ENCODE data around the gene MROH2B.

MROH2B gene

GRCh38 chr5:40962207-40962955 lies 108.8 kb downstream of the MROH2B start:
- DNase-seq: no peak

- DNase-seq: no peak
These were observed 111.1 kb downstream of the MROH2B start for GRCh38 chr5:40960037-40960436.

- DNase-seq: no peak
These were observed 112.3 kb downstream of the MROH2B start for GRCh38 chr5:40958811-40959210.

- no peak for DNase-seq
These were observed 114.1 kb downstream of the MROH2B start for GRCh38 chr5:40957048-40957447.

- no peak for DNase-seq
These were observed 115.8 kb downstream of the MROH2B start for GRCh38 chr5:40955313-40955712.

All from CD4-positive, alpha-beta T cell treated with Interleukin-1 beta for 1 hour (primary cell).